Endothelial cell of umbilical vein (primary cell): ENCODE data around the gene RAD23B. TPM values are rescaled to one million over a fixed set of nuclear protein-coding genes. Genes with fewer than 3 reads are reported as not detected.

Experiments
- BruUV-seq: library from RNA; stranded (reverse); fragments of 400-500 nt; replicated peaks from 2 replicates; lab custom pipeline; 2021; lab: Mats Ljungman, UMichigan
- CTCF ChIA-PET: fragments of 300-600, 350-600 bp; sonication (Branson Sonifier 250); formaldehyde crosslinking; loops from one replicate; lab custom pipeline; 2021; ENCODE audit warnings: antibody characterized with exemption, inconsistent platforms; lab: Charles Lee
- POLR2A ChIA-PET: fragments of 300-600, 350-600 bp; sonication (Branson Sonifier 250); formaldehyde crosslinking; loops from one replicate; lab custom pipeline; 2021; ENCODE audit warnings: antibody characterized with exemption, inconsistent platforms; lab: Charles Lee
- DNase-seq: peaks from one replicate; pipeline ENCODE4 v3.0.0-alpha.2; 2011; ENCODE audit warnings: low read depth, low spot score
- FAIRE-seq: peaks from 2 replicates; lab custom pipeline; 2011; peaks lifted over from hg19 to GRCh38; lab: Jason Lieb, UNC
- H2AFZ ChIP-seq: 2 replicates; pipeline ENCODE4 v1.6.0; 2012; ENCODE audit warnings: low read depth, low read length, control low read depth, inconsistent platforms
- H3K27ac ChIP-seq: 2 replicates; pipeline ENCODE4 v1.5.1; 2011; ENCODE audit warnings: low read depth, mild to moderate bottlenecking, control low read depth, low read length, moderate library complexity; ENCODE audit not compliant: insufficient read depth
- H3K27me3 ChIP-seq, 2 experiments: 2 replicates each; pipeline versions ENCODE4 v1.6.0 to v1.6.1; 2011; ENCODE audit warnings: low read length in 2 of 2, mixed read lengths in 1 of 2; ENCODE audit not compliant: control insufficient read depth in 2 of 2, insufficient read depth in 2 of 2
- H3K36me3 ChIP-seq, 2 experiments: 2 replicates in 1 of 2; 3 replicates in 1 of 2; pipeline ENCODE4 v1.5.1; 2011; ENCODE audit warnings: low read length in 2 of 2, mild to moderate bottlenecking in 1 of 2, moderate library complexity in 1 of 2; ENCODE audit not compliant: control insufficient read depth in 2 of 2, insufficient read depth in 2 of 2; ENCODE audit errors: extremely low read depth in 1 of 2
- H3K4me1 ChIP-seq: 3 replicates; pipeline ENCODE4 v1.5.1; 2011; ENCODE audit warnings: mild to moderate bottlenecking, low read length; ENCODE audit not compliant: control insufficient read depth, insufficient read depth; ENCODE audit errors: extremely low read depth
- H3K4me2 ChIP-seq: 2 replicates; pipeline ENCODE4 v1.6.1; 2011; ENCODE audit warnings: low read length, control low read depth, mixed read lengths; ENCODE audit not compliant: insufficient read depth
- H3K4me3 ChIP-seq, 3 experiments: fragments of 200-600 bp in 1 of 3; sonication (generic), shearing (Covaris generic) in 1 of 3; replicated peaks in 1 of 3; 2 replicates each; pipeline ENCODE4 v1.5.1; 2011 to 2016; ENCODE audit warnings: control low read depth in 3 of 3, low read length in 3 of 3, mild to moderate bottlenecking in 2 of 3, inconsistent platforms in 1 of 3, low read depth in 1 of 3, moderate library complexity in 1 of 3; ENCODE audit not compliant: insufficient read depth in 1 of 3
- H3K79me2 ChIP-seq: 2 replicates; pipeline ENCODE4 v1.6.0; 2012; ENCODE audit warnings: low read length, inconsistent platforms; ENCODE audit not compliant: control insufficient read depth, insufficient read depth
- H3K9ac ChIP-seq: replicated peaks from 2 replicates; pipeline ENCODE3; 2011; ENCODE audit warnings: low read length, control low read depth; ENCODE audit not compliant: insufficient read depth; ENCODE audit errors: extremely low read depth
- H3K9me1 ChIP-seq: replicated peaks from 3 replicates; pipeline ENCODE4 v1.6.0; 2011; ENCODE audit warnings: mild to moderate bottlenecking, low read length; ENCODE audit not compliant: control insufficient read depth, insufficient read depth; ENCODE audit errors: extremely low read depth
- H3K9me3 ChIP-seq: replicated peaks from 2 replicates; pipeline ENCODE4 v1.5.1; 2012; ENCODE audit warnings: low read length, inconsistent platforms; ENCODE audit not compliant: control insufficient read depth, insufficient read depth
- H4K20me1 ChIP-seq: replicated peaks from 2 replicates; pipeline ENCODE3; 2011; ENCODE audit warnings: mild to moderate bottlenecking, low read length; ENCODE audit not compliant: control insufficient read depth, insufficient read depth; ENCODE audit errors: extremely low read depth
- CTCF ChIP-seq, 2 donors: IDR thresholded peaks; 1 replicate in 1 of 2; 2 replicates in 1 of 2; pipeline ENCODE4 v1.5.1; 2011; ENCODE audit warnings: low read length in 2 of 2, mild to moderate bottlenecking in 2 of 2, moderate library complexity in 2 of 2, control low read depth in 1 of 2, inconsistent platforms in 1 of 2, low read depth in 1 of 2; ENCODE audit not compliant: insufficient read depth in 1 of 2; ENCODE audit errors: extremely low read depth in 1 of 2
- FOS ChIP-seq: IDR thresholded peaks from 2 replicates; pipeline ENCODE4 v1.6.1; 2011; ENCODE audit warnings: mild to moderate bottlenecking, low read length, moderate library complexity, borderline replicate concordance; ENCODE audit not compliant: insufficient read depth
- GATA2 ChIP-seq: IDR thresholded peaks from 2 replicates; pipeline ENCODE4 v1.7.0; 2011; ENCODE audit warnings: low read depth, mild to moderate bottlenecking, moderate library complexity, mixed read lengths, low read length; ENCODE audit not compliant: insufficient read length, insufficient read depth
- JUN ChIP-seq: IDR thresholded peaks from 2 replicates; pipeline ENCODE4 v1.6.1; 2011; ENCODE audit warnings: borderline replicate concordance, low read depth; ENCODE audit not compliant: insufficient read length, insufficient read depth
- MAX ChIP-seq: IDR thresholded peaks from 2 replicates; pipeline ENCODE4 v1.6.1; 2011; ENCODE audit not compliant: insufficient read depth, insufficient read length
- MYC ChIP-seq: IDR thresholded peaks from one replicate; pipeline ENCODE4 v1.6.1; 2011; ENCODE audit warnings: mild to moderate bottlenecking, low read depth, low read length
- POLR2AphosphoS5 ChIP-seq: IDR thresholded peaks from 2 replicates; pipeline ENCODE4 v1.6.1; 2012; ENCODE audit warnings: low read depth, mild to moderate bottlenecking, control low read depth, low read length, moderate library complexity; ENCODE audit not compliant: insufficient read depth
- dilution Hi-C: fragments of 300-500 bp; cut with MboI; formaldehyde crosslinking; loops from one replicate; pipeline ENCODE4 v1.15.0; 2019; ENCODE audit warnings: low sequenced_read_pairs; ENCODE audit not compliant: extremely low pct_ligation_motif_present
- intact Hi-C: fragments of 100-400 bp; cut with micrococcal nuclease; formaldehyde crosslinking; loops from one replicate; pipeline ENCODE4 v1.10.0; 2022
- polyA plus RNA-seq, 4 experiments: library from polyadenylated mRNA; depleted of rRNA in 3 of 4; stranded (reverse) in 3 of 4; unstranded in 1 of 4; fragments of >200 nt; gene quantifications; 2 replicates each; pipeline versions ENCODE4 v1.2.1 to v1.2.3, GENCODE V29; 2011 to 2012; ENCODE audit warnings: missing spikeins in 1 of 4
- total RNA-seq: library from RNA; stranded (reverse); gene quantifications from 2 replicates; pipeline ENCODE4 v1.2.3, GENCODE V29; 2021

Gene RAD23B
- total and polyA plus RNA-seq, 2 donors (not counting 3 experiments of a cell fraction or from before 2014, with no cell fraction given) = 63.8 to 100 TPM

GRCh38 chr9:107361816-107362215 lies 78.7 kb downstream of the RAD23B start:
- no TSS peak for BruUV-seq
- FAIRE-seq (no peak), DNase-seq (no peak)
- POLR2A ChIA-PET = no interaction called here
- Histone ChIP-seq H3K9ac (no peak overlapping the region), H3K27ac (no peak overlapping the region), H3K9me1 (peaks cover 3% of the 10 kb centered on the region), H3K9me3 (no peaks in the 10 kb centered on the region), H3K79me2 (no peaks in the 10 kb centered on the region), H3K36me3 (no peaks in the 10 kb centered on the region), H3K4me2 (no peak overlapping the region), H4K20me1 (no peaks in the 10 kb centered on the region), H3K4me1 (no peaks in the 10 kb centered on the region), H3K27me3 (no peaks in the 10 kb centered on the region), H2AFZ (no peak overlapping the region), H3K4me3 (no peak overlapping the region)
- TF ChIP-seq MYC (no peak), MAX (no peak)
- dilution Hi-C loops (no loop called here), intact Hi-C loops (no loop called here)
- CTCF ChIA-PET = no interaction called here

- H2AFZ ChIP-seq = no peak overlapping the region
- DNase-seq (no peak), FAIRE-seq (no peak)
- TF ChIP-seq GATA2 = no peak
- TF ChIP-seq FOS = no peak
- no peak for TF ChIP-seq CTCF (IDR thresholded peaks at IDR 0.05; ENCODE audit: extremely low read depth in 1 of 2, insufficient read depth in 1 of 2, low read depth in 1 of 2, low read length in 2 of 2)
- TF ChIP-seq MAX = no peak
- TF ChIP-seq JUN = no peak
- no peak for TF ChIP-seq POLR2AphosphoS5
- no peak for TF ChIP-seq MYC
- peaks cover 3% of the 10 kb centered on the region for H3K9me1 ChIP-seq
- no TSS peak for BruUV-seq
- ChIA-PET CTCF (no interaction called here), POLR2A (no interaction called here)
- no peaks in the 10 kb centered on the region for H3K9me3 ChIP-seq
- H3K4me1 ChIP-seq = peaks cover 12% of the 10 kb centered on the region
- H4K20me1 ChIP-seq = no peaks in the 10 kb centered on the region
- no peaks in the 10 kb centered on the region for H3K27me3 ChIP-seq
- no peaks in the 10 kb centered on the region for H3K79me2 ChIP-seq
- dilution Hi-C loops (no loop called here), intact Hi-C loops (no loop called here)
- no peaks in the 10 kb centered on the region for H3K36me3 ChIP-seq
- no peak overlapping the region for H3K4me3 ChIP-seq
- no peak overlapping the region for H3K9ac ChIP-seq
- no peak overlapping the region for H3K27ac ChIP-seq
- no peak overlapping the region for H3K4me2 ChIP-seq
These were observed 80.6 kb downstream of the RAD23B start for GRCh38 chr9:107363516-107364152.
